ENCODE measurements around the gene TCTN2. TPM values are rescaled to one million over a fixed set of nuclear protein-coding genes. Genes with fewer than 3 reads are reported as not detected.

Gene TCTN2
- total and polyA plus RNA-seq, 2 of the 8 experiments (the other 6 are each of a cell fraction or from before 2014, with no cell fraction given): 7.5 to 8.4 TPM

DNA sequence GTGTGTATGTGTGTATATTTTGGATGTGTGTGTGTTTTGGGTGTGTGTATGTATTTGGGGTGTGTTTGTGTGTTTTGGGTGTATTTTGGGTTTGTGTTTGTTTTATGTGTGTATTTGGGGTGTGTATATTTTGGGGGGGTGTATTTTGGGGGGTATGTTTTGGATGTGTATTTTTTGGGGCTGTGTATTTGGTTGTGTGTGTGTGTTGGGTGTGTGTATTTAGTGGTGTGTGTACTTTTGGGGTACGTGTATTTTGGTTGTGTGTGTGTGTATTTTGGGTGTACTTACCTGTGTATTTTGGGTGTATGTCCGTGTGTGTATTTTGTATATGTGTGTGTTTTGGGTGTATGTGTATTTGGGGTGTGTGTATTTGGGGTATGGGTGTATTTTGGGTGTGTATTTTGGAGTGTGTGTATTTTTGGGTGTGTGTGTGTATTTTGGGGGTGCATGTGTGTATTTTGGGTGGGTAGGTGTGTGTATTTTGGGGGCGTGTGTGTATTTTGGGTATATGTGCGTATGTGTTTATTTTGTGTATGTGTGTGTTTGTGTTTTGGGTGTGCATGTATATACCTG lies 16.7 kb upstream of the TCTN2 start:
- no peak overlapping the region for H2BK20ac ChIP-seq (ENCODE audit: low read length)
- H2BK12ac ChIP-seq (ENCODE audit: low read depth, low read length): no peak overlapping the region
- no peak overlapping the region for H2AFZ ChIP-seq (ENCODE audit: low read length)
- H3K14ac ChIP-seq (ENCODE audit: insufficient read length): no peak overlapping the region
- no peaks in the 10 kb centered on the region for H3K9me3 ChIP-seq (ENCODE audit: insufficient read depth in 2 of 2, low read depth in 1 of 2, low read length in 1 of 2)
- no peaks in the 10 kb centered on the region for H3K4me1 ChIP-seq (replicated peaks in 1 of 4; ENCODE audit: control insufficient read depth in 3 of 4, insufficient read depth in 4 of 4, low read length in 3 of 4)
- H4K8ac ChIP-seq (ENCODE audit: extremely low read depth, insufficient read depth, low read length): no peak overlapping the region
- no peak overlapping the region for H3K4ac ChIP-seq (replicated peaks; ENCODE audit: insufficient read length, low read depth, low read length)
- no peaks in the 10 kb centered on the region for H3K79me1 ChIP-seq (ENCODE audit: low read depth, low read length)
- no peaks in the 10 kb centered on the region for H3K79me2 ChIP-seq (ENCODE audit: control insufficient read depth in 1 of 2, insufficient read depth in 2 of 2, low read length in 2 of 2)
- no peak overlapping the region for H3K56ac ChIP-seq (replicated peaks; ENCODE audit: insufficient read length, low read depth, low read length)
- H2BK5ac ChIP-seq (ENCODE audit: low read depth, low read length): no peak overlapping the region
- ChIA-PET POLR2A (ENCODE audit: partially characterized antibody) (no interaction called here), CTCF (ENCODE audit: partially characterized antibody) (no interaction called here)
- H3K9ac ChIP-seq (replicated peaks in 1 of 4; ENCODE audit: extremely low read depth in 1 of 4, low read depth in 3 of 4, low read length in 3 of 4): no peak overlapping the region
- H4K91ac ChIP-seq (replicated peaks; ENCODE audit: insufficient read length, low read length): no peak overlapping the region
- no peak overlapping the region for H3K18ac ChIP-seq (ENCODE audit: extremely low read depth, low read length)
- peaks cover 5% of the 10 kb centered on the region; the same call in 1 of the 2 replicates for H3K23me2 ChIP-seq (ENCODE audit: low read depth, low read length)
- no peak overlapping the region for H2BK120ac ChIP-seq (replicated peaks; ENCODE audit: low read depth, low read length)
- no peak overlapping the region for H3K23ac ChIP-seq (ENCODE audit: insufficient read length)
- H3K4me3 ChIP-seq (ENCODE audit: extremely low read depth in 1 of 4, insufficient read depth in 2 of 4, low read depth in 3 of 4, low read length in 4 of 4): no peak overlapping the region
- DNase-seq (ENCODE audit: low read depth in 1 of 2, low spot score in 2 of 2): no peak
- H2AK5ac ChIP-seq (ENCODE audit: low read depth, low read length): no peak overlapping the region
- 85 to 100% methylated on average over 3 to 4 of the region's 4 CpGs for WGBS, 2 experiments (ENCODE audit: extremely low coverage in 1 of 2, insufficient coverage in 1 of 2, insufficient read length in 1 of 2, insufficient replicate concordance in 2 of 2, low coverage in 1 of 2, low lambda C conversion rate in 2 of 2, missing lambda C conversion rate in 1 of 2)
- no peak overlapping the region for H3K27ac ChIP-seq (ENCODE audit: low read depth, low read length)
- no peak overlapping the region for H3K4me2 ChIP-seq (ENCODE audit: insufficient read depth in 1 of 2, low read depth in 2 of 2, low read length in 2 of 2)
- H4K5ac ChIP-seq (ENCODE audit: insufficient read length, low read depth, low read length): no peak overlapping the region
- H3K27me3 ChIP-seq (replicated peaks in 1 of 4; ENCODE audit: control insufficient read depth in 3 of 4, extremely low read depth in 1 of 4, insufficient read depth in 3 of 4, low read length in 3 of 4): no peaks in the 10 kb centered on the region
- H2BK15ac ChIP-seq (ENCODE audit: low read length): no peak overlapping the region
- no peaks in the 10 kb centered on the region for H4K20me1 ChIP-seq (replicated peaks in 1 of 2; ENCODE audit: control insufficient read depth in 1 of 2, insufficient read depth in 2 of 2, low read length in 2 of 2)
- no peak for FAIRE-seq
- H3K36me3 ChIP-seq (ENCODE audit: control insufficient read depth in 2 of 4, insufficient read depth in 4 of 4, low read length in 3 of 4): peaks cover 3 to 39% (median 6%) of the 10 kb centered on the region in 4 experiments; a peak in 7 of 8 replicates
- TF ChIP-seq CTBP2 (IDR thresholded peaks at IDR 0.05; ENCODE audit: borderline replicate concordance, insufficient read depth, insufficient read length, low read length) (no peak), KDM1A (IDR thresholded peaks at IDR 0.05; ENCODE audit: borderline replicate concordance, low read length) (no peak), RBBP5 (IDR thresholded peaks at IDR 0.05; ENCODE audit: borderline replicate concordance, low read depth, low read length) (no peak), POLR2AphosphoS5 (IDR thresholded peaks at IDR 0.05; ENCODE audit: low read depth, low read length) (no peak), JUND (IDR thresholded peaks at IDR 0.05; ENCODE audit: low read length) (no peak), TCF12 (IDR thresholded peaks at IDR 0.05; ENCODE audit: low read depth, low read length) (no peak), POLR2A (IDR thresholded peaks at IDR 0.05; ENCODE audit: control extremely low read depth in 1 of 2, low read depth in 2 of 2, low read length in 2 of 2) (no peak), FOSL1 (IDR thresholded peaks at IDR 0.05; ENCODE audit: insufficient read depth, low read depth, low read length) (no peak), CHD2 (IDR thresholded peaks at IDR 0.05; ENCODE audit: low read length) (no peak), EP300 (IDR thresholded peaks at IDR 0.05; ENCODE audit: borderline replicate concordance in 1 of 2, low read depth in 2 of 2, low read length in 2 of 2) (no peak), GTF2F1 (IDR thresholded peaks at IDR 0.05; ENCODE audit: borderline replicate concordance, low read depth, low read length) (no peak)
- TF ChIP-seq, protein P1, sequence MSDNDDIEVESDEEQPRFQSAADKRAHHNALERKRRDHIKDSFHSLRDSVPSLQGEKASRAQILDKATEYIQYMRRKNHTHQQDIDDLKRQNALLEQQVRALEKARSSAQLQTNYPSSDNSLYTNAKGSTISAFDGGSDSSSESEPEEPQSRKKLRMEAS (IDR thresholded peaks at IDR 0.05): no peak

All from H1 (cell line).